B cell (primary cell): ENCODE data around the gene GH2. TPM values are rescaled to one million over a fixed set of nuclear protein-coding genes. Genes with fewer than 3 reads are reported as not detected.

Experiments
- ATAC-seq: fragments of 200-7000 bp; cut with Tn5 transposase; one replicate; pipeline ENCODE4 v1.10.0; 2021; ENCODE audit warnings: low read depth, mild to moderate bottlenecking, moderate number of reproducible peaks, moderate library complexity
- CTCF ChIA-PET: fragments of 350-600 bp; sonication (Branson Sonifier 250); formaldehyde crosslinking; loops from one replicate; lab custom pipeline; 2021; ENCODE audit warnings: antibody characterized with exemption, inconsistent platforms; lab: Charles Lee
- POLR2A ChIA-PET: fragments of 350-600 bp; sonication (Branson Sonifier 250); formaldehyde crosslinking; loops from one replicate; lab custom pipeline; 2021; ENCODE audit warnings: antibody characterized with exemption; lab: Charles Lee
- DNase-seq: peaks from one replicate; pipeline ENCODE4 v3.0.0; 2013
- H2AFZ ChIP-seq: 2 replicates; pipeline ENCODE4 v1.6.1; 2012; ENCODE audit warnings: mild to moderate bottlenecking, low read depth, low read length; ENCODE audit not compliant: insufficient read depth, poor library complexity, severe bottlenecking
- H3K27ac ChIP-seq, 2 donors: 1 replicate in 1 of 2; 2 replicates in 1 of 2; pipeline ENCODE4 v1.5.1; 2012 to 2013; ENCODE audit warnings: low read length in 2 of 2, mild to moderate bottlenecking in 2 of 2, moderate library complexity in 1 of 2
- H3K27me3 ChIP-seq, 4 experiments: fragments of 200-600 bp in 1 of 4; sonication (generic) in 1 of 4; replicated peaks in 1 of 4; 1 replicate in 2 of 4; 2 replicates in 2 of 4; pipeline versions ENCODE4 v1.6.1 to v1.7.0; 2013 to 2016; ENCODE audit warnings: low read length in 3 of 4, mild to moderate bottlenecking in 2 of 4, mixed read lengths in 1 of 4, moderate library complexity in 1 of 4; ENCODE audit not compliant: insufficient read depth in 4 of 4, control insufficient read depth in 3 of 4; ENCODE audit errors: control extremely low read depth in 1 of 4
- H3K36me3 ChIP-seq, 2 experiments: replicated peaks in 1 of 2; 1 replicate in 1 of 2; 2 replicates in 1 of 2; pipeline versions ENCODE4 v1.6.1 to v1.7.1; 2013; ENCODE audit warnings: low read length in 1 of 2; ENCODE audit not compliant: insufficient read depth in 2 of 2, control insufficient read depth in 1 of 2; ENCODE audit errors: control extremely low read depth in 1 of 2, extremely low read depth in 1 of 2
- H3K4me1 ChIP-seq, 2 donors: fragments of 200-600 bp in 1 of 2; sonication (generic) in 1 of 2; 1 replicate in 1 of 2; 2 replicates in 1 of 2; pipeline versions ENCODE4 v1.5.1 to v1.6.1; 2013 to 2017; ENCODE audit warnings: low read length in 2 of 2; ENCODE audit not compliant: control insufficient read depth in 2 of 2, insufficient read depth in 2 of 2
- H3K4me2 ChIP-seq: replicated peaks from 2 replicates; pipeline ENCODE3; 2012; ENCODE audit warnings: mild to moderate bottlenecking, low read depth, low read length; ENCODE audit not compliant: poor library complexity, severe bottlenecking
- H3K4me3 ChIP-seq, 5 experiments: fragments of 200-600 bp in 1 of 5; sonication (generic) in 1 of 5; 1 replicate in 3 of 5; 2 replicates in 2 of 5; pipeline versions ENCODE4 v1.5.1 to v1.7.0; 2011 to 2016; ENCODE audit warnings: low read length in 4 of 5, mild to moderate bottlenecking in 4 of 5, low read depth in 2 of 5, control low read depth in 1 of 5, moderate library complexity in 1 of 5; ENCODE audit not compliant: insufficient read depth in 1 of 5; ENCODE audit errors: control extremely low read depth in 1 of 5, extremely low read depth in 1 of 5
- H3K79me2 ChIP-seq: fragments of 200-600 bp; sonication (generic); one replicate; pipeline ENCODE4 v1.6.0; 2016; ENCODE audit warnings: low read length; ENCODE audit not compliant: control insufficient read depth, insufficient read depth
- H3K9ac ChIP-seq: fragments of 200-600 bp; sonication (generic); 2 replicates; pipeline ENCODE4 v1.6.1; 2017; ENCODE audit warnings: mild to moderate bottlenecking, low read length, moderate library complexity
- H3K9me3 ChIP-seq, 3 donors: one replicate each; pipeline versions ENCODE4 v1.6.1 to v1.7.1; 2013; ENCODE audit warnings: low read length in 2 of 3; ENCODE audit not compliant: control insufficient read depth in 2 of 3, insufficient read depth in 1 of 3; ENCODE audit errors: control extremely low read depth in 1 of 3
- H4K20me1 ChIP-seq: 2 replicates; pipeline ENCODE4 v1.6.0; 2012; ENCODE audit warnings: mild to moderate bottlenecking, low read length; ENCODE audit not compliant: insufficient read depth, control insufficient read depth, poor library complexity, severe bottlenecking
- H3K27ac Mint-ChIP-seq: one replicate; pipeline ENCODE4 v1.8.0; 2021; ENCODE audit warnings: mixed read lengths
- H3K27me3 Mint-ChIP-seq: one replicate; pipeline ENCODE4 v1.8.0; 2021; ENCODE audit warnings: mixed read lengths
- H3K4me1 Mint-ChIP-seq: one replicate; pipeline ENCODE4 v1.8.0; 2021; ENCODE audit warnings: mixed read lengths
- H3K4me3 Mint-ChIP-seq: one replicate; pipeline ENCODE4 v1.8.0; 2021; ENCODE audit warnings: mixed read lengths
- H3K9me3 Mint-ChIP-seq: one replicate; pipeline ENCODE4 v1.8.0; 2022; ENCODE audit warnings: mixed read lengths; ENCODE audit not compliant: insufficient read depth
- EZH2 ChIP-seq: IDR thresholded peaks from 2 replicates; pipeline ENCODE4 v1.6.1; 2012; ENCODE audit warnings: borderline replicate concordance, low read depth, mild to moderate bottlenecking, moderate library complexity, low read length; ENCODE audit not compliant: insufficient read depth, poor library complexity, severe bottlenecking
- WGBS: methylation state at CpG from one replicate; pipeline ENCODE4 v1.1.5; 2013; ENCODE audit warnings: missing lambda C conversion rate; ENCODE audit not compliant: insufficient coverage; 5-methylcytosine and 5-hydroxymethylcytosine counted together
- intact Hi-C: fragments of 100-400 bp; cut with micrococcal nuclease; formaldehyde crosslinking; loops from one replicate; pipeline ENCODE4 v1.10.0; 2022
- polyA plus RNA-seq: library from polyadenylated mRNA; depleted of rRNA; stranded (reverse); fragments of >200 nt; gene quantifications from 2 replicates; pipeline ENCODE4 v1.2.3, GENCODE V29; 2012
- total RNA-seq, 2 donors: library from RNA; stranded (reverse); fragments of 120-200 nt in 1 of 2; gene quantifications; 1 replicate in 1 of 2; 2 replicates in 1 of 2; pipeline versions ENCODE4 v1.2.3 to v1.2.4, GENCODE V29; 2013 to 2022
- TF ChIP-seq, protein P1 (sequence below): fragments of 200-600 bp; IDR thresholded peaks from one replicate; pipeline ENCODE4 v1.8.0; 2022; ENCODE audit warnings: antibody characterized with exemption, mild to moderate bottlenecking

The GH2 gene
- total and polyA plus RNA-seq, 2 donors (not counting 1 experiment from before 2014, with no cell fraction given) = not detected

DNA sequence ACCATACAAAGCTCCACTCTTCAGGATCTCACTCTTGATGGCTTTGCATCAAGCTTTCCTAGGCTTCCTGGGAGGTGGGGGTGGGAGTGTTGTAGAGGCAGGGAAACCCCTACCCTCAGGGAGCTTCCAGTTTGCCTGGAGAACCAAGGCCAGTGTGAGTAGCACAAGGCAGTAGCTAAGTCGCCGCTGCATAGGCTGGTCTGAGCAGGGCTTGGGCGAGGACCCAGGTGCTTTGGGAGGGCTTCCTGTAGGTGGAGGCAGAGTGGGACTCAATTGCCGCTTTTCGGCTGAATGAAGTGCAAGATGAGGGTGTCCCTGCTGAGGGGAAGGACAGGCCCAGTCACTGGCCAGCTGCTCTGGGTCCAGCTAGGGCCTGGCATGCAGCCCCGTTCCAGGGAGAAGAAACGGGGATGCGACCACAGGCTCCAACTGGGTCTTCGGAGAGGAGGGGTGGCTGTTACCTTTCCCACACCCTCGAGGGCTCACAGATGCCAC, 46.5 kb upstream of the GH2 start:
- H3K4me1 Mint-ChIP-seq = peaks cover 85% of the 10 kb centered on the region

More for the DNA sequence above, 46.5 kb upstream of the GH2 start:
- Histone ChIP-seq H3K27ac (peak overlapping the region; percentile 85 to 89), H3K4me3 (peak overlapping the region; percentile 27 to 100 (median 97)), H3K36me3 (peaks cover 0 to 51% of the 10 kb centered on the region in 2 experiments), H3K9me3 (no peaks in the 10 kb centered on the region), H4K20me1 (peaks cover 46% of the 10 kb centered on the region), H3K79me2 (peaks cover 61% of the 10 kb centered on the region), H3K4me2 (peak overlapping the region; percentile 97), H3K27me3 (no peaks in the 10 kb centered on the region), H2AFZ (no peak overlapping the region), H3K9ac (peak overlapping the region; percentile 97), H3K4me1 (peaks cover 72 to 86% of the 10 kb centered on the region in 2 donors)
- Mint-ChIP-seq H3K4me3 (peak overlapping the region; percentile 99), H3K27ac (peak overlapping the region; percentile 97), H3K9me3 (no peaks in the 10 kb centered on the region), H3K27me3 (no peaks in the 10 kb centered on the region)
- TF ChIP-seq, protein P1, sequence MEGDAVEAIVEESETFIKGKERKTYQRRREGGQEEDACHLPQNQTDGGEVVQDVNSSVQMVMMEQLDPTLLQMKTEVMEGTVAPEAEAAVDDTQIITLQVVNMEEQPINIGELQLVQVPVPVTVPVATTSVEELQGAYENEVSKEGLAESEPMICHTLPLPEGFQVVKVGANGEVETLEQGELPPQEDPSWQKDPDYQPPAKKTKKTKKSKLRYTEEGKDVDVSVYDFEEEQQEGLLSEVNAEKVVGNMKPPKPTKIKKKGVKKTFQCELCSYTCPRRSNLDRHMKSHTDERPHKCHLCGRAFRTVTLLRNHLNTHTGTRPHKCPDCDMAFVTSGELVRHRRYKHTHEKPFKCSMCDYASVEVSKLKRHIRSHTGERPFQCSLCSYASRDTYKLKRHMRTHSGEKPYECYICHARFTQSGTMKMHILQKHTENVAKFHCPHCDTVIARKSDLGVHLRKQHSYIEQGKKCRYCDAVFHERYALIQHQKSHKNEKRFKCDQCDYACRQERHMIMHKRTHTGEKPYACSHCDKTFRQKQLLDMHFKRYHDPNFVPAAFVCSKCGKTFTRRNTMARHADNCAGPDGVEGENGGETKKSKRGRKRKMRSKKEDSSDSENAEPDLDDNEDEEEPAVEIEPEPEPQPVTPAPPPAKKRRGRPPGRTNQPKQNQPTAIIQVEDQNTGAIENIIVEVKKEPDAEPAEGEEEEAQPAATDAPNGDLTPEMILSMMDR = no peak
- no peak for TF ChIP-seq EZH2
- intact Hi-C loops = no loop called here
- ATAC-seq (no peak), DNase-seq (no peak)
- 41% methylated on average over 5 of the region's 10 CpGs for WGBS
- ChIA-PET POLR2A (interaction anchor here (0.6 to 12.1 kb wide), 7 partner anchors 9 to 606 kb away, joined by 3 to 360 read pairs (median 6); partner anchors contain the start of gene ICAM2), CTCF (interaction anchor here (0.6 to 26.0 kb wide), 11 partner anchors 9 to 205 kb away, joined by 3 to 834 read pairs (median 6); partner anchors contain the start of gene GH1)
